ENCODE measurements around the gene ATF7. TPM values are rescaled to one million over a fixed set of nuclear protein-coding genes. Genes with fewer than 3 reads are reported as not detected.

The ATF7 gene
- total and polyA plus RNA-seq, 9 of the 15 experiments (the other 6 are each of a cell fraction or from before 2014, with no cell fraction given), result 10.6 to 30.4 (median 20.7) TPM

GRCh38 chr12:53602176-53602864 is 23.9 kb downstream of the ATF7 start (continued):
- no peak for TF ChIP-seq POLR2AphosphoS2 (IDR thresholded peaks at IDR 0.05; ENCODE audit: low read length)
- TF ChIP-seq ASH1L (IDR thresholded peaks at IDR 0.05; ENCODE audit: borderline replicate concordance, low read depth, partially characterized antibody), result no peak

DNA sequence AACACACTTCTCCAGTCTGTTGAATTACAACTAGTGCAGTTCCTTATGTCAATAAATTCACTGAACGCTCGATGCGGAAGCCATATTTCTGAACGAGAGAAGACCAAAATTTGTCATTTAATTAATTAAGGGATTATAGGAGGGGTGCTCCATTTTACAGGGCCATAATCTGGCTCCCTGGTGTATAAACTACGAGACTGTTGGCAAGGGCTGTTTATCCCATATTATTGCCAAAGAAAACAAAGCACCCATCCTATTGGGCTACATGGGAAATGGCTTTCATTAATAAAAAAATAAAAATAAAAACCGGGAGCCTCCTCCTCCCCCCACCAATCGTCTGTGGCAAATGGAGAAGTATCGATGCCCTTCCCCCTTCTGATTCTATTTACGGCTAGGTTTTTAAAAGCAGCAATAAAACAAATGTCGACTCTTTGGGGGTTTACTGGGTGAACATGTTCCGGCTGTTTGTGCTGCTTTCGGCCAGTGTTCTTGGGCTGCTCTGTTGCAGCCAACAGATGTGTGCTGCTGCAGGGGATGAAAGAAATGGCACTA is 24.8 kb downstream of the ATF7 start:
- no peak for TF ChIP-seq SPI1 (IDR thresholded peaks at IDR 0.05; ENCODE audit: borderline replicate concordance, low read depth, low read length)
- TF ChIP-seq SETDB1 (IDR thresholded peaks at IDR 0.05; ENCODE audit: low read length), result no peak
- H3K27ac ChIP-seq (ENCODE audit: extremely low read depth, low read depth, low read length), result no peak overlapping the region
- peaks cover 21% of the 10 kb centered on the region; the same call in 2 of the 3 replicates for H3K79me2 ChIP-seq (ENCODE audit: control insufficient read depth, insufficient read depth, low read length)
- H3K4me1 ChIP-seq (replicated peaks in 1 of 2; ENCODE audit: control insufficient read depth in 2 of 2, insufficient read depth in 2 of 2, low read length in 2 of 2), result no peaks in the 10 kb centered on the region
- BruUV-seq (replicated peaks), result no TSS peak
- in situ Hi-C loops (cut with MboI), result no loop called here
- 92% methylated on average over 12 of the region's 12 CpGs for WGBS (ENCODE audit: insufficient coverage, low coverage, missing lambda C conversion rate)
- no peak overlapping the region for H3K4me2 ChIP-seq (ENCODE audit: insufficient read depth, low read length)
- no peaks in the 10 kb centered on the region; the same call in 1 of the 2 replicates for H4K20me1 ChIP-seq (replicated peaks; ENCODE audit: control insufficient read depth, insufficient read depth, low read length)
- H3K9ac ChIP-seq (ENCODE audit: insufficient read depth in 1 of 2, low read depth in 2 of 2, low read length in 2 of 2), result no peak overlapping the region
- no peaks in the 10 kb centered on the region for H3K9me3 ChIP-seq (replicated peaks; ENCODE audit: control insufficient read depth, insufficient read depth, low read depth, low read length)
- CTCF ChIA-PET (ENCODE audit: low intra/inter-chr PET ratio), result no interaction called here
- intact Hi-C loops (cut with micrococcal nuclease), result no loop called here
- DNase-seq (ENCODE audit: extremely low read depth in 1 of 4, low spot score in 3 of 4) (no peak), ATAC-seq (no peak), FAIRE-seq (no peak)
- no peaks in the 10 kb centered on the region for H3K27me3 ChIP-seq (ENCODE audit: control insufficient read depth in 2 of 2, insufficient read depth in 2 of 2, low read length in 2 of 2)
- H2AFZ ChIP-seq (ENCODE audit: low read depth, low read length), result no peak overlapping the region
- H3K4me3 ChIP-seq, result no peak overlapping the region
- no peaks in the 10 kb centered on the region for H3K9me1 ChIP-seq (ENCODE audit: control insufficient read depth, insufficient read depth, low read length)
- H3K36me3 ChIP-seq (ENCODE audit: control insufficient read depth, insufficient read depth, low read length), result peaks cover 10% of the 10 kb centered on the region; the same call in 2 of the 3 replicates
- POLR2A ChIA-PET, result no interaction called here

Measured in K562 (cell line).